Lung (tissue), 12 donors: ENCODE measurements around the gene LRRN4. TPM values are rescaled to one million over a fixed set of nuclear protein-coding genes. Genes with fewer than 3 reads are reported as not detected.

ENCODE experiments used
- ATAC-seq: fragments of 200-7000 bp; cut with Tn5 transposase; one replicate; pipeline ENCODE4 v1.9.1; 2020; ENCODE audit warnings: moderate number of reproducible peaks; ENCODE audit not compliant: insufficient read depth, low FRiP score
- DNase-seq, 3 donors: peaks; one replicate each; pipeline ENCODE4 v3.0.0-alpha.2; 2013 to 2017
- H3K27ac ChIP-seq, 2 donors: one replicate each; pipeline ENCODE4 v1.5.1; 2013; ENCODE audit warnings: mild to moderate bottlenecking in 2 of 2, moderate library complexity in 2 of 2, control low read depth in 1 of 2, inconsistent platforms in 1 of 2, low read depth in 1 of 2, low read length in 1 of 2
- H3K27me3 ChIP-seq, 3 donors: one replicate each; pipeline ENCODE4 v1.5.1; 2013; ENCODE audit warnings: low read length in 2 of 3; ENCODE audit not compliant: control insufficient read depth in 3 of 3, insufficient read depth in 3 of 3
- H3K36me3 ChIP-seq, 4 donors: one replicate each; pipeline ENCODE4 v1.5.1; 2013; ENCODE audit warnings: low read length in 4 of 4, mild to moderate bottlenecking in 1 of 4, moderate library complexity in 1 of 4; ENCODE audit not compliant: control insufficient read depth in 4 of 4, insufficient read depth in 4 of 4
- H3K4me1 ChIP-seq, 5 donors: one replicate each; pipeline ENCODE4 v1.5.1; 2013; ENCODE audit warnings: low read length in 5 of 5, mild to moderate bottlenecking in 2 of 5, moderate library complexity in 1 of 5; ENCODE audit not compliant: control insufficient read depth in 5 of 5, insufficient read depth in 5 of 5
- H3K4me3 ChIP-seq: one replicate; pipeline ENCODE4 v1.5.1; 2013; ENCODE audit warnings: mild to moderate bottlenecking, control low read depth, moderate library complexity
- H3K9ac ChIP-seq, 2 donors: one replicate each; pipeline ENCODE4 v1.5.1; 2013; ENCODE audit warnings: low read length in 2 of 2, control low read depth in 1 of 2; ENCODE audit not compliant: insufficient read depth in 1 of 2
- H3K9me3 ChIP-seq, 4 donors: one replicate each; pipeline ENCODE4 v1.5.1; 2013; ENCODE audit warnings: low read length in 3 of 4, mild to moderate bottlenecking in 1 of 4, moderate library complexity in 1 of 4; ENCODE audit not compliant: control insufficient read depth in 4 of 4, insufficient read depth in 3 of 4
- WGBS, 2 donors: extraction: QIAGEN DNeasy Blood & Tissue Kit; methylation state at CpG; one replicate each; pipeline ENCODE4 v1.1.7; 2013; 5-methylcytosine and 5-hydroxymethylcytosine counted together
- polyA plus RNA-seq, 2 donors: library from polyadenylated mRNA; stranded (reverse); fragments of 200-250 nt; gene quantifications; one replicate each; pipeline ENCODE4 v1.2.1, GENCODE V29; 2013
- total RNA-seq, 2 donors: library from RNA; depleted of rRNA in 1 of 2; stranded (reverse); fragments of >200 nt in 1 of 2; gene quantifications; one replicate each; pipeline ENCODE4 v1.2.1, GENCODE V29; 2014 to 2021
- TF ChIP-seq, protein P1 (sequence below): IDR thresholded peaks from 2 replicates; pipeline ENCODE4 v1.5.1; 2012; ENCODE audit warnings: mild to moderate bottlenecking; ENCODE audit errors: control extremely low read depth, extremely low read depth
- donor health status: control.
- donor health status: control.
- donor health status: Bipolar disorder and iron deficiency.
- donor health status: healthy.
- donor health status: DM: yes; HTN: yes; CAD: no.

LRRN4 gene
- total and polyA plus RNA-seq, 4 donors, result 9.8 to 62.3 (median 23.5) TPM

DNA sequence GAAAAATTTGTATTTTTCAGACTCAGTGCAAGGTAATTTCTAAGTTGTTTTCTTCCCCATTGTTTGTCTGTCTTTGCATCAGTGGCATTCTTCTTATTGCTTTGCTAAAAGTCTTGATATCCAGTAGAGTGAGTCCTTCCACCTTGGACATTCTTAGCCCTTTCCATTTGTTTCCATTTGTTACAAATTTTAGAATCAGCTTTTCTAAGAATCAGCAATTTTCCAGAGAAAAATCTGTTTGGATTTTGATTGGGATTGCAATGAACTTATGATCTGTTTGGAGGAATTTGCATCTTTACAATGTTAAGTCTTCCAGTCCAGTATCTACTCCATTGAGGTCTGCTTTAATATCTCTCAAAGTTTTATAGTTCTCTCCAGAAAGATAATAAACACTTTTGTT lies 36.4 kb downstream of the LRRN4 start:
- no peak overlapping the region for H3K4me3 ChIP-seq
- no peak overlapping the region for H3K9ac ChIP-seq
- TF ChIP-seq, protein P1, sequence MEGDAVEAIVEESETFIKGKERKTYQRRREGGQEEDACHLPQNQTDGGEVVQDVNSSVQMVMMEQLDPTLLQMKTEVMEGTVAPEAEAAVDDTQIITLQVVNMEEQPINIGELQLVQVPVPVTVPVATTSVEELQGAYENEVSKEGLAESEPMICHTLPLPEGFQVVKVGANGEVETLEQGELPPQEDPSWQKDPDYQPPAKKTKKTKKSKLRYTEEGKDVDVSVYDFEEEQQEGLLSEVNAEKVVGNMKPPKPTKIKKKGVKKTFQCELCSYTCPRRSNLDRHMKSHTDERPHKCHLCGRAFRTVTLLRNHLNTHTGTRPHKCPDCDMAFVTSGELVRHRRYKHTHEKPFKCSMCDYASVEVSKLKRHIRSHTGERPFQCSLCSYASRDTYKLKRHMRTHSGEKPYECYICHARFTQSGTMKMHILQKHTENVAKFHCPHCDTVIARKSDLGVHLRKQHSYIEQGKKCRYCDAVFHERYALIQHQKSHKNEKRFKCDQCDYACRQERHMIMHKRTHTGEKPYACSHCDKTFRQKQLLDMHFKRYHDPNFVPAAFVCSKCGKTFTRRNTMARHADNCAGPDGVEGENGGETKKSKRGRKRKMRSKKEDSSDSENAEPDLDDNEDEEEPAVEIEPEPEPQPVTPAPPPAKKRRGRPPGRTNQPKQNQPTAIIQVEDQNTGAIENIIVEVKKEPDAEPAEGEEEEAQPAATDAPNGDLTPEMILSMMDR, result no peak
- no peak overlapping the region for H3K27ac ChIP-seq
- H3K36me3 ChIP-seq, result peaks cover 6 to 21% (median 17%) of the 10 kb centered on the region in 4 donors
- DNase-seq (no peak), ATAC-seq (no peak)
- H3K4me1 ChIP-seq, result peaks cover 0 to 8% (median 0%) of the 10 kb centered on the region in 5 donors
- H3K27me3 ChIP-seq, result no peaks in the 10 kb centered on the region
- H3K9me3 ChIP-seq, result no peaks in the 10 kb centered on the region

DNA sequence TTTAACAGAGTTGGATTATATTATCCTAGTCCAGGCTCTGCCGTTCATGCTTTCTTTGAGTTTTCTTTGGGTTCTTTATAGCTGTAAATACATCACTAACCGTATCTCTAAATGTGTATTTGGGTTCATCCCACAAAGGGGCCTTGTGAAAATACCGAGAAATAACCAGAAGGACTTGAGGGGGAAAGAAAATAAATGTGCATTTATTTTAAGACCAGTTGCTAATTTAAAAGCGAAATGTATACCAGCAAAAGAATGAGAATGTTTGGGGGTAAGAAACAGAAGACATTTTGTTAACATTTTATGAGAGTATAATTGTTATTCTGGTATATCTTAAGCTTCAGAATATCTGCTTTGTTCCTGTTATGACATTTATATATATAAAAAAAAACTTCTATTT lies 38.9 kb downstream of the LRRN4 start:
- no peak for ATAC-seq
- H3K36me3 ChIP-seq, result peaks cover 8 to 30% (median 22%) of the 10 kb centered on the region in 4 donors
- TF ChIP-seq, protein P1, result no peak

GRCh38 chr20:6014017-6014416 lies 39.8 kb downstream of the LRRN4 start:
- no peak overlapping the region for H3K9ac ChIP-seq
- TF ChIP-seq, protein P1, result no peak
- no peaks in the 10 kb centered on the region for H3K27me3 ChIP-seq
- H3K27ac ChIP-seq, result no peak overlapping the region
- H3K36me3 ChIP-seq, result peaks cover 8 to 31% (median 24%) of the 10 kb centered on the region in 4 donors
- H3K9me3 ChIP-seq, result no peaks in the 10 kb centered on the region
- ATAC-seq (no peak), DNase-seq (no peak)
- peaks cover 0 to 11% (median 0%) of the 10 kb centered on the region in 5 donors for H3K4me1 ChIP-seq
- WGBS, 2 donors, result 84 to 87% methylated on average over 3 of the region's 3 CpGs
- no peak overlapping the region for H3K4me3 ChIP-seq

More for the DNA sequence above, 38.9 kb downstream of the LRRN4 start:
- Histone ChIP-seq H3K4me1 (peaks cover 0 to 11% (median 0%) of the 10 kb centered on the region in 5 donors), H3K27ac (no peak overlapping the region), H3K4me3 (no peak overlapping the region), H3K9me3 (no peaks in the 10 kb centered on the region), H3K9ac (no peak overlapping the region), H3K27me3 (no peaks in the 10 kb centered on the region)
- DNase-seq, result no peak
- WGBS, 2 donors, result 95 to 96% methylated on average over 4 of the region's 4 CpGs

DNA sequence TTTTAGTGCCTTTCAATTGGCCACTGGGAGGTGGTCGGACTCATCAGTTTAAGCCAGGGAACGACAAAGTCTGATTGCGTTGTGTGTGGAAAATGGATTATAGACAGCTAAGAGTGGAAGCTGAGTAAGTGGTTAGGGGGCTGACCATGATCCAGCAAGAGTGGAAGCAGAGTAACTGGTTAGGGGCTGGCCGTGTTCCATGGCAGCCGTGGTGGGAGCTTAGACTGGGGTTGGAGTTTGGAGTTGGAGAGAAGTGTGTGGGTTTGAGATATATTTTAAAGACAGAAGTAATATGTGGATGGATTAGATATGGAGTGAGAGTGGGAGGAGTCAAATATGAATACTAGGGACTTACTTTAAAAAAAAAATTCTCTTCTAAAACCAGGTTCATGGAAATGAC lies 41.7 kb downstream of the LRRN4 start:
- 97% methylated on average over 5 of the region's 5 CpGs for WGBS, 2 donors
- Histone ChIP-seq H3K9ac (no peak overlapping the region), H3K36me3 (peaks cover 8 to 28% (median 23%) of the 10 kb centered on the region in 4 donors), H3K27ac (no peak overlapping the region), H3K4me1 (peaks cover 0 to 19% (median 13%) of the 10 kb centered on the region in 5 donors), H3K4me3 (no peak overlapping the region), H3K27me3 (no peaks in the 10 kb centered on the region), H3K9me3 (no peaks in the 10 kb centered on the region)
- ATAC-seq (no peak), DNase-seq (no peak)
- TF ChIP-seq, protein P1, result no peak
